Head of caudate nucleus (tissue), 42 donors: ENCODE data around the gene MYH7B.

Source experiments
- DNase-seq, 42 donors: peaks; one replicate each; pipeline versions ENCODE4 v3.0.0 to v3.0.0-alpha.2; 2020 to 2021; ENCODE audit warnings: mixed read lengths in 7 of 42
- intact Hi-C: fragments of 100-400 bp; cut with DNase I; formaldehyde crosslinking; loops from one replicate; pipeline ENCODE4 v1.15.0; 2022

Gene MYH7B

GRCh38 chr20:34942301-34942700, 13.4 kb upstream of the MYH7B start:
- intact Hi-C loops: no loop called here
- DNase-seq: no peak

- intact Hi-C loops: no loop called here
- no peak for DNase-seq
Measured at GRCh38 chr20:34943808-34944567, 11.7 kb upstream of the MYH7B start.

- no peak for DNase-seq
- intact Hi-C loops: no loop called here
Measured at GRCh38 chr20:34945315-34946077, 10.2 kb upstream of the MYH7B start.

- DNase-seq: no peak
- intact Hi-C loops: no loop called here
Measured at GRCh38 chr20:34946661-34947060, 9.0 kb upstream of the MYH7B start.

- DNase-seq: no peak
- intact Hi-C loops: no loop called here
Measured at GRCh38 chr20:34947336-34947735, 8.3 kb upstream of the MYH7B start.

- DNase-seq: no peak
- intact Hi-C loops: no loop called here
Measured at GRCh38 chr20:34948030-34948429, 7.6 kb upstream of the MYH7B start.

DNA sequence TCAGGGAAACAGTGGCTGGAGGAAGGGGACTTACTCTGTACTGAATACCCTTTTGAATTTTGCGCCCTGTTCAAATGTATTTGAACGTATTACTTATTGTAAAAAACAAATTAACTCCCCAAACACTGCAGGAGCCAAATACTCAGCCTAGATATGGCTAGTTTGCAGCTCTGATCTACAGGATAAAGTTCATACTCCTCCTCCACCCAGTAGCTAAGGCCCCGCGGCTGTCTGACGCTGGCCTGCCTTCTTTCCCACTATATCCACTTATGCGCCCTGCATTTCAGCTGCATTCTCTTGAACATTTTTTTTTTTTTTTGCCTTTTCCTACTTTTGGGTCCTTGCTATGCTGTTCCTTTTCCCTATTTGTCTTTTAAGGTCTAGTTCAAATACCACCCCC, 6.5 kb upstream of the MYH7B start:
- no peak for DNase-seq
- intact Hi-C loops: no loop called here

DNA sequence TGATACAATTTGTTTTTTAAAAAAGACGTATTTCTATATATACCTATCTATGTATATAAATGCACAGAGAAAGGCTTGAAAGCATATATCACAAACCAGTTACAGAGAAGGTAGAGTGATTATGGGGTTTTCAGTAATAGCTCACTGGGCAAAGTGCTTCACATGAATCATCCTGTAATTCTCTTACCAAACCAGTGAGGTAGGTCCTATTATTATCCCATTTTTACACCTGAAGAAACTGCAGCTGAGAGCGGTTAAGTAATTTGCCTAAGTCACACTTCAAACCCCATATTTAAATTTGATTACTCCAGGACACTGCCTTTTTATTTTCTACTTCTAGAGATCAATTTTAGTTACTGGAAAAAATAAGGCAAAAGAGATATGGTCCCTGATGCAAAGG, 4.4 kb upstream of the MYH7B start:
- intact Hi-C loops: no loop called here
- no peak for DNase-seq

- peak in 1 of 42 donors; percentile 38 for DNase-seq
- intact Hi-C loops: no loop called here
Measured at GRCh38 chr20:34951652-34952051, 4.0 kb upstream of the MYH7B start.

- DNase-seq: no peak
- intact Hi-C loops: no loop called here
Measured at GRCh38 chr20:34952671-34953070, 3.0 kb upstream of the MYH7B start.

GRCh38 chr20:34953960-34954359, 1.7 kb upstream of the MYH7B start:
- intact Hi-C loops: no loop called here
- DNase-seq: no peak

GRCh38 chr20:34954904-34955230, 801 bp upstream of the MYH7B start:
- peak in 10 of 42 donors; percentile 7 to 52 (median 26) for DNase-seq
- intact Hi-C loops: loop anchor here (5.0 kb wide), 2 partner anchors 83 to 137 kb away; partner anchors contain the start of genes GGT7 and TRPC4AP

DNA sequence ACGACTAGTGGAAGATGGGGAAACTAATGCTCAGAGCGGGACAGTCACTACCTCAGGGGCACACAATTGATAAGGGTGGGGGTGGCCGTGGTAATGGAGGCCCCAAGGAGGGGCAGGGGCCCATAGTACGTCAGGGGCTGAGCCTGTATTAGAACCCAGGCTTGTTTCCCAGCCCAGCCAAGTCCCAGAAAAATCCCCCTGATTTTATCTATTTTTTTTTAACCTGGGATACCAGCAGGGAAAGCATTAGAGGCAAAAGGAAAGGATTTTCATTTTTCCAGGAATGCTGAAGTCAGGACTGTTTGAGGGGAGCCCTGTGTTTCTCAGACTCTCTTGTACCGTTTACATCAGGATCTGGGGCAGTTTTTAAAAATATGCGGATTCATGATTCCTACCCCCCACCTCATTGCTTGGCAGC, 382 bp downstream of the MYH7B start:
- DNase-seq: no peak
- intact Hi-C loops: loop anchor here (5.0 kb wide), 2 partner anchors 84 to 136 kb away; partner anchors contain the start of genes GGT7 and TRPC4AP

DNA sequence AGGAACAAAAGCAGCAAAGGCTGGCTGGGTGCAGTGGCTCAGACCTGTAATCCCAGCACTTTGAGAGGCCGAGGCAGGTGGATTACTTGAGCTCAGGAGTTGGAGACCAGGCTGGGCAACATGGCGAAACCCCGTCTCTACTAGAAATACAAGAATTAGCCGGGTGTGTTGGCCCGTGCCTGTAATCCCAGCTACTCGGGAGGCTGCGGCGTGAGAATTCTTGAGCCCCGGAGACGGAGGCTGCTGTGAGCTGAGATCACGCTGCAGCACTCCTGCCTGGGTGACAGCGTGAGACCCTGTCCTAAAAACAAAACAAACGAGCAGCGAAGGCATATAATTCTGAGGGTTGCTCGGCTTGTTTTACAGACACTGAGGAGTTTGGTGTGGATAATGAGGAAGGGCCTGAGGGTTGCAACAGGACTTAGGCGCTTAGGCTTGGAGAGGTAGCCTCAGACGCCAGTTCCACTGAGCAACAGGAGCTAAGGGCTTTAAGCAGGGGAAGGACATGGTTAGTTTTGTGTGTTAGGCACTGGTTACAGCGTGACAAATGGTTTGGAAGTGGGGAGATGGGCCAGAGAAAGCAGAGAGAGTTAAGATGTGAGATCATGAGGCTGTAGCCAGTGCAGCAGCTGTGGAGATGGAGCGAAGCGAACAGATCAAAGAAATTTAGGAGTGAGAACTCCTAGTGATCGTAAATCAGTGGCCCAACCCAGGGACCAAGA, 1.2 kb downstream of the MYH7B start:
- DNase-seq: no peak

GRCh38 chr20:34964486-34964885, 8.8 kb downstream of the MYH7B start:
- no peak for DNase-seq
- intact Hi-C loops: no loop called here

More for the DNA sequence above, 1.2 kb downstream of the MYH7B start:
- intact Hi-C loops: loop anchor here (5.0 kb wide), 2 partner anchors 85 to 135 kb away; partner anchors contain the start of genes GGT7 and TRPC4AP

DNA sequence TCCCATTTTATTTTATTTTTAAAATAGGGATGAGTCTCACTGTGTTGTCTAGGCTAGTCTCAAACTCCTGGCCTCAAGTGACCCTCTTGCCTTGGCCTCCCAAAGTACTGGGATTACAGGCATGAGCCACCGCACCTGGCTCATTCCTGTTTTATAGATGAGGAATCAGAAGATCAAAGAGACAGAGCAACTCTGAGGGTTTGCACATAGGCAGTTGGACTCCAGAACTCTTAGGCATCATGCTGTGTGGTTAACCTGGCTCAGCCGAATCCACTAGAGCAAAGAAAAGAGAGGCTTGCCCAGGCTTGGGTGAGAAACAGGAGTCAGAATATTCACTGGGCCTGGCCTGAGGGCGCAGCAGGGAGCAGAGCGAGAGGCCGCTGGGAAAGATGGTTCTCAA, 9.4 kb downstream of the MYH7B start:
- DNase-seq: no peak
- intact Hi-C loops: no loop called here

DNA sequence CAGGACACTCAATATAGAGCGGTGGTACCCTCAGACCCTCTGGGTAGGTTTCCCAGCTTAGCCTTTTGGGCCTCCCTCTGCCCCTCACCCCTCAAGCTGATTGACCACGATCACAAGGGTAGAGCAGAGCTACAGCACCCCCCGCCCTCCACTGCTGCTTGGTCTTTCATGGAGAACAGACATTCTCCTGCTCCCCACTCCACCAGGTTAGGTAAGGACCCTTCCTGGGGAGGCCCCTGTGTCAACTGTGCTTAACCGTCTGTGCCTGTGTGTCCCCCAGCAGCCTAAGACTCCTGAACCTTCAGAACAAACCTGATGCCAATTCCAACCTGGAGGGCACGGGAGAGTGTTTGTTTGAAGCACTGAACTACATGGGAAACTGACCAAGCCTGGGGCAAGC, 11.8 kb downstream of the MYH7B start:
- no peak for DNase-seq

DNA sequence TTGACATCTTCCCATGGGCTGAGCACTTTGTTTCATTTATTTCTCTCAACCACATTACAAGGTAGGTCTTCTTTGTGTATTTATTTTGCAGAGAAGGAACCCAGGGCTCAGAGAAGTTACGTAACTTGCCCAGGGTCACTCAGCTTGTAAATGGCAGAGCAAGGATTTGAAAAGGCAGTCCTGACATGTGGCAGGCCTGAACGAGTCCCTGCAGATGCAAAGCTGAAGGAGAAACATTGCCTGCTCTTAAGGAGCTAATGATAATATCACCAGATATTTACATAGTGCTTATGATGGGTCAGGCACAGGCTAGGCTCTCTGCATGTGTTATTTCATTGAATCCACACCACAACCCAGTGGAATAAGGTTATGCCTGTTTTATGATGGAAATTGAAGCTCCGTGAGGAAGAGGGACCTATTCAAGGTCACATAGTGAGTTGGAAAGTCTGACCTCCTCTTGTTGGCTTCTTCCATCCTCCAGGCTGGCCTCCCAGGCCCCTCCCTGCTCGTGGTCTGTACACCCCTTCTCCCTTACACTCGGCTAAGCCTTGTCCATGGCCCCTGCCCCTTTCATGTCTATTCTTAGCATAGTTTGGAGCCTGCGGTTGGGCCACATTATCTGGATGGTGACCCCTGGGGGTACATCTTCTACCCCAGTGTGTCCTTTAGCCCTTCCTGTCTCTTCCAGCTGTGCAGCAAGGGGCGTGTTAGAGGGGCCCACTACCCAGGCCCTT, 12.5 kb downstream of the MYH7B start:
- DNase-seq: no peak
- intact Hi-C loops: no loop called here

More for the DNA sequence above, 11.8 kb downstream of the MYH7B start:
- intact Hi-C loops: no loop called here

DNA sequence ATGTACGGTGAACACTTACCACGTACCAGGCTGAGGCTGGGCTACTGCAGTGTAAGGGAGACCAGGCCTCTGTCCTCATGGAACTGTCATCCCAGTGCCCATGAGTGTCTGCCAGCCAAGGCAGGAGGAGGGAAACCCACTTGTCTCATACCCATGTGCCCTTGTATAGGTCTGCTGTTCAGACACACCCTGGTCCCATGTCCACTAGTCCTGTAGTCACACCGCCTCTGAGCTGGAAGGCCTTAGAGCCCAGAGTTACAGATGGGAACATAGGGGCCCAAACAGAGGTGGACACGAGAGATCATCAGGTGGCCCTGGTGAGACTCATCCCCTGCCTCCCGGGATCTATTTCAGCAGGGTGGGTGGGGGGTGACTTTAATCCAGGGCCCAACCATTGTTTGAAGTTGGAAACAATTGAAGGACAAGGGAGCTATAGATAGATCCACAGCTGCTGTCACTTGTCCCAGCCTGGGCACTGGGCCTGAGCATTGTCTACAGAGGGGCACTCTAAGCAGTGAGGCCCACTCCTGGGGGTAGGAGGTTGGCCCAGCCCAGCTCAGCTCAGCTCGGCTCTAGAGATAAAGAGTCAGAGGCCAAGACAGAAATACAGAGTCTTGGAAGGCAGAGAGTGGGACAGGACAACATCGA, 14.6 kb downstream of the MYH7B start:
- intact Hi-C loops: no loop called here
- DNase-seq: peak; percentile 43 to 91 (median 78)
